ENCODE results near the gene OPN4.

The OPN4 gene

DNA sequence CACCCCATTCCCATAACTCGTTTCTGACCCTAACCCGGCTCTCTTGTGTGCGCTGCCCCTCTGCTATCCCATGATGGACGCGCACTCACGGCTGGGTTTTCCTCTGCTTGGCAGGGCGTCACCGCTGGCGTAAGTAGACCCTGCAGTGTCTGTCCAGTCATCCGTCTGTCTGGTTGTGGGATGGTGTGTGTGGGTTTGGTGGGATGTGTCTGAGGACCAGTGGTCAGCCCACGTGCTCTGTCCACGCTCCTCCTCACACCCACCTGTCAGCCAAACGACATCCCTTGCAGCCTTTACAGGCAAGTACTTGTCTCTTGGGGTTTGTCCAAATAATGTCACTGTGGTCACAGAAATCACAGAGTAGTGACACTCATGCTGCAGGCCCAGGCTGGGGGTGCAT is 34.8 kb downstream of the OPN4 start:
- Histone ChIP-seq H3K27ac (no peak overlapping the region), H3K27me3 (no peaks in the 10 kb centered on the region), H3K4me1 (peaks cover 0 to 8% (median 0%) of the 10 kb centered on the region in 10 experiments; a peak in 2 of 20 replicates), H3K36me3 (no peaks in the 10 kb centered on the region), H3K9ac (no peak overlapping the region), H3K9me3 (replicated peaks in 1 of 11) (no peaks in the 10 kb centered on the region), H3K4me3 (no peak overlapping the region), H4K20me1 (peaks cover 0 to 27% (median 0%) of the 10 kb centered on the region in 11 experiments; a peak in 3 of 22 replicates), H3K4me2 (no peak overlapping the region)
- no peak for TF ChIP-seq Cebpa-rat (IDR thresholded peaks at IDR 0.05)

DNA sequence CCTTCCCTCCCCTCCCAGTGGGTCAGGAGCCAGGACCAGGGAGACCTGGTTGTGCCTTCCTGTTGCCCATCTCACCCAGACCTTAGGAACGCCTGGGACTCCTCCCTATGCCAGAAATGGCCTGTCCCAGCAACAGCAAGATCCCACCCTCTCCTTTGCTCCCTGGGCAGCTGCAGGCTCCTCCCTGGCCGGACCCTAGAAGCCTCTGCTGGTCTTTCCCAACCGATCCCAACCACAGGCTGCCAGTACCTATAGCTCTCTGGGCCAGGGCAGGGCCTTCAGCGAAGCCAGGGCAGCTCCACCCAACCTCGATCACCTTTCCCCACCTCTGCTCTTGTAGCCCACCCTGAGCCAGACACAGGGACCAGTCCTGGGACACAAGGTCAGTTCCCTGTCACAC is 35.9 kb downstream of the OPN4 start:
- no peak for TF ChIP-seq Cebpa-rat (IDR thresholded peaks at IDR 0.05)
- Histone ChIP-seq H3K4me2 (no peak overlapping the region), H3K4me1 (peaks cover 0 to 8% (median 0%) of the 10 kb centered on the region in 10 experiments; a peak in 2 of 20 replicates), H3K9ac (no peak overlapping the region), H4K20me1 (peaks cover 0 to 27% (median 0%) of the 10 kb centered on the region in 11 experiments; a peak in 3 of 22 replicates), H3K36me3 (no peaks in the 10 kb centered on the region), H3K9me3 (replicated peaks in 1 of 11) (no peaks in the 10 kb centered on the region), H3K4me3 (no peak overlapping the region), H3K27ac (no peak overlapping the region), H3K27me3 (no peaks in the 10 kb centered on the region)

DNA sequence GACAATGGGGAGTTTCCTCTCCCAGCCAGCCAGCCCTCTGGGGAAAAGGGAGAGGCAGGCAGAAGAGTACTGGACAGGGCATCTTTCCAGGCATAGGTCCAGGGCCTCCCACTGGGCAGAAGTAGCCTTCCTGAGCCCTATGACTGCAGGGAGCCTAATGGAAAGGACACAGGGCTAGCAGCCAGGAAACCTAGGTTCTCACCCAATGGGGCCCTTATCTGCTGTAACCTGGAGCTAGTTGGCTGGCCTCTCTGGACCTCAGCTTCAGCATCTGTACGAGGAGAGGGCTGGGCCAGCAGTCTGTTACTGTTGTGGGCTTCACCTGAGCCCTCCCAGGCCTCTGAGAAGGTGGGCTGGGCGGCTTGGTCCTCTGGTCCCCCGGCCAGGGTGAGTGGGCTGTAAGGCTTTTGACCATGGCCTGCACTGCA is 36.3 kb downstream of the OPN4 start:
- H3K36me3 ChIP-seq: no peaks in the 10 kb centered on the region
- H3K4me2 ChIP-seq: no peak overlapping the region
- H3K27me3 ChIP-seq: no peaks in the 10 kb centered on the region
- H3K9me3 ChIP-seq (replicated peaks in 1 of 11): no peaks in the 10 kb centered on the region
- H3K4me3 ChIP-seq: no peak overlapping the region
- no peak overlapping the region for H3K27ac ChIP-seq
- H3K9ac ChIP-seq: no peak overlapping the region
- H4K20me1 ChIP-seq: peaks cover 0 to 23% (median 0%) of the 10 kb centered on the region in 11 experiments; a peak in 3 of 22 replicates
- TF ChIP-seq Cebpa-rat (IDR thresholded peaks at IDR 0.05): no peak
- peaks cover 0 to 8% (median 0%) of the 10 kb centered on the region in 10 experiments; a peak in 2 of 20 replicates for H3K4me1 ChIP-seq

DNA sequence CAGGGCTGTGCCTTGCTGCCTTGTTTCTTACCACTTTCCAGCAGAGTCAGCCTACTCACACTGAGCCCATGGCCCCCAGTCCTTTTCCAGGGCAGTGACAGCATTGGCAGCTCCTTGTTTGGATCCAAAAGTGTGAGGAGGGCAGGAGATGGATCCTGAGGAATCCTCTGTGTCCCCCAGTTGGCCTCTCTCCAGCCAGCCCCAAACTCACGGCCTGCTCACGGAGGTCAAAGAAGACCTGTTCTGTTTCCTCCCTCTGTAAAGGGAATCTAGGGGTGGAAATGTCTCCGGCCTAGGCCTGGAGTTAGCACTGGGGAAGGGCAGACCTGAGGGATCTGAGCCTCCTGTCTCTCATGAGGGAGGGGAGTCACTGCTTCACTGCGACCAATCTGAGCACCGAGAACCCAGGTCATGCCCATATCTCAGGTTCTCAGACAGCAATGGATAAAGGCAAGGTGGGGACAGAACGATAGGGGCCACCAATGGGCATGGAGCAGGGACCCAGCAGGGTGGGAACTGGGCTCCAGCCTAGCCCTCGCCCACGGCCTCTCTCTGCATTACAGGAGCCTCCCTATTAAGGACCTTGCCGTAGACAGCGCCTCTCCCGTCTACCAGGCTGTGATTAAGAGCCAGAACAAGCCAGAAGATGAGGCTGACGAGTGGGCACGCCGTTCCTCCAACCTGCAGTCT is 37.1 kb downstream of the OPN4 start:
- Histone ChIP-seq H3K9ac (no peak overlapping the region), H3K27ac (no peak overlapping the region), H3K4me2 (no peak overlapping the region), H3K4me3 (no peak overlapping the region), H3K9me3 (replicated peaks in 1 of 11) (no peaks in the 10 kb centered on the region), H3K27me3 (no peaks in the 10 kb centered on the region), H4K20me1 (peaks cover 0 to 17% (median 0%) of the 10 kb centered on the region in 11 experiments; a peak in 3 of 22 replicates), H3K36me3 (no peaks in the 10 kb centered on the region), H3K4me1 (peaks cover 0 to 8% (median 0%) of the 10 kb centered on the region in 10 experiments; a peak in 2 of 20 replicates)
- TF ChIP-seq Cebpa-rat (IDR thresholded peaks at IDR 0.05): no peak

DNA sequence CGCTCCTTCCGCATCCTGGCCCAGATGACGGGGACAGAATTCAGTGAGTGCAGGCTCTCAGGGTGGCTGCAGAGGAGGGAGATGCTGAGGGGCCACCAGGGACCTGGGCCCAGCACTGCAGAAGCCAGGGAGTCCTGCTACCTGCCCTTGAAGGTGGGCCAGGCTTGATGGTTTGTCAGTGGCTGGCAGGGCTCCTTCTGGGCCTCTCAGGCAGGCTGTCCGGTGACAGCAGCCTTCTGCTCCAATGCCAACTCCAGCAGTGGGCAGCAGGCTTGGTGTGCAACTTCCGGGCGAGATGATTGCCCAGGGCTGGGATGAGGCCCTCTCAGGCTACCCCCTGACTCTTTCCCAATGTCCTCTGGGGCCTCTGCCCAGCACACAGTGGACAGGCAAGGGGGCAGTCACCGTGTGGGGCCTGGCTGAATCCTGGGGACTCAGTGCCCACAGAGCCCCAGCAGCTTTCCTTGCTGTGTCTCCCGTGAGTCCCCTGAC is 37.7 kb downstream of the OPN4 start:
- TF ChIP-seq Cebpa-rat (IDR thresholded peaks at IDR 0.05): no peak
- H3K27ac ChIP-seq: no peak overlapping the region
- peaks cover 0 to 8% (median 0%) of the 10 kb centered on the region in 10 experiments; a peak in 2 of 20 replicates for H3K4me1 ChIP-seq
- no peaks in the 10 kb centered on the region for H3K9me3 ChIP-seq (replicated peaks in 1 of 11)
- no peaks in the 10 kb centered on the region for H3K27me3 ChIP-seq
- H3K4me3 ChIP-seq: no peak overlapping the region
- no peak overlapping the region for H3K9ac ChIP-seq
- no peak overlapping the region for H3K4me2 ChIP-seq
- H4K20me1 ChIP-seq: peaks cover 0 to 17% (median 0%) of the 10 kb centered on the region in 11 experiments; a peak in 3 of 22 replicates
- no peaks in the 10 kb centered on the region for H3K36me3 ChIP-seq

DNA sequence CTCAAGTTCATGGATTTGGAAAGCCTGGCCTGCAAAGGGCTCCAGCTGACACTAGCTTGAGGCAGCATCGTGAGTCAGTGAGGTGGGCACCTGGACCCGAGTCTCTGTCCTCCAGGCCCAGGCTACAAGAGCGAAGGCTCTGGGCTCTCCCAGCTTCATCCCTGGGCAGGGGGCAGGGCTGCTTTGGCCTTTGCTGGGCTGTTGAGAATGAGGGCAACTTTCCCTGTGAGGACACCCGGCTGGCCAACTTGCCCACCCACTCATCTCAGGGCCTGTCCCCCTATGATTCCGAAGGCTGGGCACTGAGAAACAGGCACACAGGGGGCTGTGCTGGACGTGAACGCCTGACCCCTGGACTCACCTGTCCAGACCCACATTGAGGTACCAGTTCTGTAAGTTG is 38.3 kb downstream of the OPN4 start:
- Histone ChIP-seq H3K9ac (no peak overlapping the region), H3K4me2 (no peak overlapping the region), H3K27ac (no peak overlapping the region), H4K20me1 (peaks cover 0 to 17% (median 0%) of the 10 kb centered on the region in 11 experiments; a peak in 3 of 22 replicates), H3K36me3 (no peaks in the 10 kb centered on the region), H3K4me3 (no peak overlapping the region), H3K27me3 (no peaks in the 10 kb centered on the region), H3K9me3 (replicated peaks in 1 of 11) (no peaks in the 10 kb centered on the region), H3K4me1 (peaks cover 0 to 8% (median 0%) of the 10 kb centered on the region in 10 experiments; a peak in 2 of 20 replicates)
- no peak for TF ChIP-seq Cebpa-rat (IDR thresholded peaks at IDR 0.05)

DNA sequence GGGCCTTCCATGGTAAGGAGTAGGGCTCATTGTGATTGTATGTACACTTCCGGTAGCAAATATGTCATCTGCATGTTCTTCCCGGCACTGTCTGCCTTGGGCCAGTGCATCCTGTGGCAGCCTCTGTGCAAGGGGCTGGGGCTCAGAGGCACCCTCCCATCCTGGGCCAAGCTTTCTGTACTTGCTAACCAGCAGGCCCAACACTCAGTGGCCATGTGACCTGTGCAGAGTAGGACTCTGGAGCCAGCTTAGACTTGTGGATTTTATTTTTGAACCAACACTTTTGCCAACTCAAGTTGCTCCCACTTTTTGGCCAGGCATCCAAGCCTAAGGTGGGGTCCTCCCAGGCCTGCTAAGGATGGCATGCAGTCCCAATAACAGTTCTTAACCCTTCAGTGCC is 38.9 kb downstream of the OPN4 start:
- Histone ChIP-seq H3K4me2 (no peak overlapping the region), H3K36me3 (no peaks in the 10 kb centered on the region), H3K27ac (no peak overlapping the region)

DNA sequence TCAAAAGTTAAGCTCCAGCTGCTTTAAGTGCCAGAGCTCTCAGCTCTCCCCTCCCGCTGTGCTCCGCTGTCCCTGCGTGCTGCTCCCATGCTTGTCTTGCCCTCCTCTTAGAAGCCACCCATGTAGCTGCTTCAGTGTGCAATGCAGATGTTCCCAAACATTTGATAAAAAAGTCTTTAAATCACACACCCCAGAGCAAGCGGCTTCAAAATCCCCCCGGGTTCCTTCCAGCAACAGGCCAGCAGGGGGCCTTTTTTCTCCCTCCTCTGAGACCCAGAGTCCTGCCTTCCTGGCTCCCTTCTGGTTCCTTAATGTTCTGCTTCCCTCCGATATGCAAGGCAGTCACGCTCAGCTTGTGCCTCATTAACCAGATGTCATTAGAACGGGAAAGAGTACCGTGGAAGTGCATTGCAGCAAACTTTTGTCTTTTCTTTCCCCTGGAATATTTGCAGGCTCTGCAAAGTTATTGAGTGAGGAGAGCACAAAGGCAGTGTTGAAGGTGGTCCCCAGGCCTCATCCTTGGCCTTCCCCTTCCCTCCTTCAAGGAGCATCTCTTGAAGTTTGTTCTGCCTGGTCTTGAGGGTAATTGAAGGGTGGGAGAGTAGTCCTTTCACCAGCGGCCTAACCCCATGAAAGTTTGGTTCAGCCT is 39.5 kb downstream of the OPN4 start:
- Histone ChIP-seq H3K4me2 (no peak overlapping the region), H3K36me3 (no peaks in the 10 kb centered on the region), H4K20me1 (peaks cover 0 to 17% (median 0%) of the 10 kb centered on the region in 11 experiments; a peak in 3 of 22 replicates), H3K9me3 (replicated peaks in 1 of 11) (no peaks in the 10 kb centered on the region), H3K27me3 (no peaks in the 10 kb centered on the region), H3K9ac (no peak overlapping the region), H3K27ac (no peak overlapping the region), H3K4me3 (no peak overlapping the region), H3K4me1 (no peaks in the 10 kb centered on the region)
- TF ChIP-seq Cebpa-rat (IDR thresholded peaks at IDR 0.05): no peak

More for the DNA sequence above, 38.9 kb downstream of the OPN4 start:
- Histone ChIP-seq H3K9me3 (replicated peaks in 1 of 11) (no peaks in the 10 kb centered on the region), H3K27me3 (no peaks in the 10 kb centered on the region), H3K4me1 (peaks cover 0 to 5% (median 0%) of the 10 kb centered on the region in 10 experiments; a peak in 2 of 20 replicates), H3K4me3 (no peak overlapping the region), H4K20me1 (peaks cover 0 to 17% (median 0%) of the 10 kb centered on the region in 11 experiments; a peak in 3 of 22 replicates), H3K9ac (no peak overlapping the region)
- no peak for TF ChIP-seq Cebpa-rat (IDR thresholded peaks at IDR 0.05)

DNA sequence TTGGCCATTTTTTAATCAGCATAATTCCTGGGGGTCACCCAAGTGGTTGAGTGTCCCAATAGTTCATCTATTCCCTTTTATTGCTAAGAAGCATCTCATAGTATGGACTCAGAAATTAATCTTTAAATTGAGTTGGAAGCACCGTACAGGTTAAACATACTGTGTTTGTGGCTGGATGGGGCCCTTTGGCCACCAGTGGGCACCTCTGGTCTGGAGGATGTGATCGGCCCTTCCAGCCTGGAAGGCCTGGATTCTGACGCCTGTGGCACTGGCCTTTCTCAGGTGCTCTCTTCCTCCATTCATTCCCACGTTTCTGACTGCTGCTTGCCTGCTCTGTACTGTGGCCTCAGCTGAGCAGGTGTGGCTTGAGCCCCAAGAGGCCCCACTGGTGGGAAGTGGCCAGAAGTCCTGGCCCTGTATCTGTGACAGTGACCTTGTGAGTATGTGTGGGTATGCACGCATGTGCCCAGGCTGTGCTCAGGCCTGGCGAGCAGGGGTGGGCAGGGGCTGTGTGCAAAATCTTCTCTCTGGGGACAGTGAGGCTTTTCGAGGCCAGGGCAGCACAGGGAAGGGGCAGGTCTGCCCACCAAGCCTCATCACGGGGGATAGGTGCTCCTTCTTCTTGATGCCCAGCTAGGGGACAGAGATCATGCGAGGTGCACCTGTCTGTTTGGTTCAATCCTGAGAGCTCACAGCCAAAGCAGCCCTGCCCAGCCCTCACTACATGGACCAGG is 44.0 kb downstream of the OPN4 start:
- H3K4me1 ChIP-seq: 0 out of 20 replicates have a peak, but pooled peaks cover 0 to 4% (median 0%) of the 10 kb centered on the region in 10 experiments
- H3K36me3 ChIP-seq: no peaks in the 10 kb centered on the region
- H4K20me1 ChIP-seq: no peaks in the 10 kb centered on the region
- no peak overlapping the region for H3K9ac ChIP-seq
- H3K27me3 ChIP-seq: no peaks in the 10 kb centered on the region
- no peak for TF ChIP-seq Cebpa-rat (IDR thresholded peaks at IDR 0.05)
- no peak overlapping the region for H3K4me3 ChIP-seq
- H3K9me3 ChIP-seq (replicated peaks in 1 of 11): no peaks in the 10 kb centered on the region
- no peak overlapping the region for H3K4me2 ChIP-seq
- no peak overlapping the region for H3K27ac ChIP-seq

Measured in BLaER1 treated with 17β-estradiol and CSF1 and Interleukin-3, amounts not matched to agents 10 nM and 100 nM (cell line).